Neural cell (in vitro differentiated cells): ENCODE data around the gene EVI2A.

Experiments used
- EZH2 ChIP-seq: fragments of 200-600, 300-800 bp; shearing (Covaris generic), sonication (generic); IDR thresholded peaks from 2 replicates; pipeline ENCODE4 v1.6.1; 2014; ENCODE audit warnings: antibody characterized with exemption, low read length, borderline replicate concordance, mild to moderate bottlenecking; ENCODE audit not compliant: insufficient read depth, poor library complexity, severe bottlenecking
- TAF1 ChIP-seq: IDR thresholded peaks from 2 replicates; pipeline ENCODE4 v1.6.1; 2012; ENCODE audit warnings: low read depth

DNA sequence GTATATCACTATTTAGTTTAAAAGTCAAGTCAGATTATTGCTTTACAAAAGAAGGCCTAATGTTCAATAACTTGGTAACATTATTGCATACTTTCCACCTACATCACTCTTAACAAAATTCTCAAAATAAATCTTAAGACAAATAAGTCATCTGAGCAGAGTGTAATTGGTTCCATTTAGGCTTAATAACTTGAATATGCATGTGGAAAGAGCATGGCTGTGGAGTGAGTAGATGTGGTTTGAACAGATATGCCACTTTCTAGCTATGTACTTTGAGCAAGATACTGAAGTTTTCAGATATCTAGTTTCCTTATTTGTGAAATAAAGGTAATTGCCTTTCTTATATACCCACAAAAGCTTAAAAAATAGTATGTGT is 6.7 kb upstream of the EVI2A start:
- TF ChIP-seq EZH2 = no peak
- TF ChIP-seq TAF1 = no peak
